ENCODE data around the gene CELSR1.

CELSR1 gene

DNA sequence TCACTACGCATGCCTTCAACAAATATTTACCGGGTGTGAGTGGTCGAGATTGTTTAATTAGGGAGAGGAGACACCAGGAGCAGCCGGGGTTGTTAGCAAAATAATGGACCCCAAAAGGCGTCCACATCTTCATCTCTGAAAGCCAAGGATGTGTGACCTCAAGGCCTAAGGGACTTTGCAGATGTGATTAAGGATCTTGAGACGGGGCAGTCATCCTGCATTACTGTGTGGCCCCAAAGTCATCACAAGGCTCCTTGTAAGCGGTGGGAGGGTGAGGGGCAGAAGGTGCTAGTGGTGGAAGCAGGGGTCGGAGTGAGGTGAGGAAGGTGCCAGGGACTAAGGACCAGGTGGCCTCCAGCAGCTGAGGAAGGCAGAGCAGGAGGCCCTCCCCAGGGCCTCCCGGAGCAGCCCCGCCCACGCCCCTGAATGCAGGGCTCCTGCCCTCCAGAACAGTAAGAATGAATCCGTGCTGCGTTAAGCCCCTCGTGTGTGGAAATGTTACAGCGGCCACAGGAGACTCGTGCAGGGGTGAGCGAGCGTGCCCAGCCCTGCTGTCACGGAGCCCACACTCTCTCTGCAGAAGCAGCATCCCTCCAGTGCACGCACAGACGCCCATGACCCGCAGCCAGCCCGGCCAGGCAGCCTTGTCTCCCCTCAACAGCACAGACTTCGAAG, 83.5 kb downstream of the CELSR1 start:
- Histone ChIP-seq H3K4me2 (ENCODE audit: low read length) (no peak overlapping the region), H3K36me3 (replicated peaks; ENCODE audit: low read depth, low read length) (no peaks in the 10 kb centered on the region), H3K27ac (ENCODE audit: low read length) (no peak overlapping the region), H3K9ac (ENCODE audit: low read length) (no peak overlapping the region), H3K9me3 (ENCODE audit: insufficient read depth, low read length) (no peaks in the 10 kb centered on the region), H3K27me3 (ENCODE audit: low read depth, low read length) (peaks cover 41% of the 10 kb centered on the region), H3K4me3 (ENCODE audit: low read length) (no peak overlapping the region), H2AFZ (ENCODE audit: low read depth, low read length) (no peak overlapping the region), H4K20me1 (ENCODE audit: insufficient read depth, low read length) (peaks cover 4% of the 10 kb centered on the region; the same call in 1 of the 2 replicates), H3K79me2 (ENCODE audit: low read length) (no peaks in the 10 kb centered on the region), H3K4me1 (ENCODE audit: low read length) (no peaks in the 10 kb centered on the region)
- TF ChIP-seq, protein P1, sequence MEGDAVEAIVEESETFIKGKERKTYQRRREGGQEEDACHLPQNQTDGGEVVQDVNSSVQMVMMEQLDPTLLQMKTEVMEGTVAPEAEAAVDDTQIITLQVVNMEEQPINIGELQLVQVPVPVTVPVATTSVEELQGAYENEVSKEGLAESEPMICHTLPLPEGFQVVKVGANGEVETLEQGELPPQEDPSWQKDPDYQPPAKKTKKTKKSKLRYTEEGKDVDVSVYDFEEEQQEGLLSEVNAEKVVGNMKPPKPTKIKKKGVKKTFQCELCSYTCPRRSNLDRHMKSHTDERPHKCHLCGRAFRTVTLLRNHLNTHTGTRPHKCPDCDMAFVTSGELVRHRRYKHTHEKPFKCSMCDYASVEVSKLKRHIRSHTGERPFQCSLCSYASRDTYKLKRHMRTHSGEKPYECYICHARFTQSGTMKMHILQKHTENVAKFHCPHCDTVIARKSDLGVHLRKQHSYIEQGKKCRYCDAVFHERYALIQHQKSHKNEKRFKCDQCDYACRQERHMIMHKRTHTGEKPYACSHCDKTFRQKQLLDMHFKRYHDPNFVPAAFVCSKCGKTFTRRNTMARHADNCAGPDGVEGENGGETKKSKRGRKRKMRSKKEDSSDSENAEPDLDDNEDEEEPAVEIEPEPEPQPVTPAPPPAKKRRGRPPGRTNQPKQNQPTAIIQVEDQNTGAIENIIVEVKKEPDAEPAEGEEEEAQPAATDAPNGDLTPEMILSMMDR (IDR thresholded peaks at IDR 0.05; ENCODE audit: low read depth, low read length), result no peak
- TF ChIP-seq EZH2phosphoT487 (IDR thresholded peaks at IDR 0.05; ENCODE audit: low read depth), result no peak

DNA sequence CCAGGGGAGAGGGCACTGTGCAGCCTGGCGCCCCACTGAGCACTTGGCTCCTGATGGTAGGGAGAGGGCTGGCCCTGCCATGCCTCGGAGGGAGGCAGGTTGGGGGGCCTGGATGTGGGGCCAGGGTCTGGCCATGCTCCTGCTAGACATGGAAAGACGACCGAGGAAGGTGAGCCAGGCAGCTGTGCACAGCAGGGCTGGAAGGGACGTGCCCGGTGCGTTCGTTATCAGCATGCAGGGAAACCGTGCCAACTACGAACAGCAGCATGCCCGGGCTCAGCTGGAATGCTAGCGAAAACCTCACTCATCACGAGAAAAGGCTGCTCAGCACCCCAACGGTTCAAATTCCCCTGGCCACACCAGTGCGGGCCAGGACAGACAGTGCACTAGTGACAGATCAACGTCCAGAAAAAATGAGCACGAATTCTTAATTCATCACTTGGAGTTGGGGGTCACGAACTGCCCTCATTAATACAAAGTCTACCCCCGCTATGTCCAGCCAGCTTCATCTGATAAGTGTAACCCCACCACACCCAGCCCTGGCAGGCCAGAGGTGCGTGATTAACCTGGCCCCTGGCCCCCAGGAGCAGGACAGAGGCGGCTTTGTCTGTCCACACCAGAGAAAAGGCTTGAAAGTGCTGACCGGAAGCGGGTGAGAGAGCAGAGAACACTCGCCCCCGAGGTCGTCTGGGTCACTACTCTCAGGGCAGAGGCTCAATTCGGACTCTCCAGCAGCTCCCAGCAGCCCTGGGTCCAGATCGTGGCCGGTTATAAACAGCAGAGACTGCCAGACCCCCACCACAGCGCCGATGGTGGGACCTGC, 84.2 kb downstream of the CELSR1 start:
- Histone ChIP-seq H2AFZ (ENCODE audit: low read depth, low read length) (no peak overlapping the region), H3K4me1 (ENCODE audit: low read length) (no peaks in the 10 kb centered on the region), H3K36me3 (replicated peaks; ENCODE audit: low read depth, low read length) (no peaks in the 10 kb centered on the region), H3K27ac (ENCODE audit: low read length) (no peak overlapping the region), H4K20me1 (ENCODE audit: insufficient read depth, low read length) (peaks cover 4% of the 10 kb centered on the region; the same call in 1 of the 2 replicates), H3K27me3 (ENCODE audit: low read depth, low read length) (peaks cover 41% of the 10 kb centered on the region), H3K9me3 (ENCODE audit: insufficient read depth, low read length) (no peaks in the 10 kb centered on the region), H3K4me3 (ENCODE audit: low read length) (no peak overlapping the region), H3K79me2 (ENCODE audit: low read length) (no peaks in the 10 kb centered on the region), H3K4me2 (ENCODE audit: low read length) (no peak overlapping the region), H3K9ac (ENCODE audit: low read length) (no peak overlapping the region)
- no peak for TF ChIP-seq EZH2phosphoT487 (IDR thresholded peaks at IDR 0.05; ENCODE audit: low read depth)
- TF ChIP-seq, protein P1 (IDR thresholded peaks at IDR 0.05; ENCODE audit: low read depth, low read length), result no peak

DNA sequence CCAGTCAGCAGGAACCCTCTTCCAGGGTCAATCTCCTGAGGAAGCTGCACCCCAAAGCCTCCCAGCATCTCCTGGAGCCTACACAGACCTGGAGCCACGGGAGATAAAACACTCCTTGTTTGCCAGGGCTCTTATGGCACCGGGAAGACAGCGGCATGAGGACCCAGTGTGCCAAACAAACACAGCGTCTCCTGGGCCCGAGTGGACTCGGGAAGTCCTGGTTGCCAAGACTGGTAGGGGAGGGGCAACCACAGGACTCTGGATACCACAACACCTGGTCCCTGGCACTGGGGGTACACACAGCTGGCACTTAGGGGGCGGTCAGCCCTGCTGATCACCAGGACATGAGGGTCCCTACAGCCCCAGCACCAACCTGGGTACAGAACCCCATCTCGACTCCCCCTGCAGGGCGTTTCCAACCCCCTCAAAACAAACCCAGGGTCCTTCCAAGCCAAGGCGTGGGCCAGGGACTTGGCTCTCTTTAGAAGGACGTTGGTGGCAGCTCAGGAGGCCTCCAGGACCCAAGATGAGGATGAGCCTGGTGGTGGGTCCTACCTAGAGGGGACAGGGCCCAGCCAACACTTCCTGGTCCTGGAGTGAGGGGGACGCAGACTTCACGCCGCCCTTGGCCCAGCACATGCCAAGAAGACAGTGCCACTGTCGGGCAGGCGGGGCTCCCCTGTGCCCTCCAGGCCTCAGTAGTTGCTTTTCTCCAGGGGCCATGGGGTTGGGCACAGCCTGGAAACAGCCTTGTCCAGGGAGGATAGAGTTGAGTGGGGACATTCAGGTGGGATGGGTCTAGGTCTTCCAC, 85.0 kb downstream of the CELSR1 start:
- Histone ChIP-seq H3K27me3 (ENCODE audit: low read depth, low read length) (peaks cover 44% of the 10 kb centered on the region), H3K9ac (ENCODE audit: low read length) (no peak overlapping the region), H3K79me2 (ENCODE audit: low read length) (no peaks in the 10 kb centered on the region), H3K9me3 (ENCODE audit: insufficient read depth, low read length) (no peaks in the 10 kb centered on the region), H3K27ac (ENCODE audit: low read length) (no peak overlapping the region), H4K20me1 (ENCODE audit: insufficient read depth, low read length) (peaks cover 4% of the 10 kb centered on the region; the same call in 1 of the 2 replicates), H3K4me3 (ENCODE audit: low read length) (no peak overlapping the region), H3K4me1 (ENCODE audit: low read length) (no peaks in the 10 kb centered on the region), H2AFZ (ENCODE audit: low read depth, low read length) (no peak overlapping the region), H3K4me2 (ENCODE audit: low read length) (no peak overlapping the region), H3K36me3 (replicated peaks; ENCODE audit: low read depth, low read length) (no peaks in the 10 kb centered on the region)
- TF ChIP-seq, protein P1 (IDR thresholded peaks at IDR 0.05; ENCODE audit: low read depth, low read length), result no peak
- TF ChIP-seq EZH2phosphoT487 (IDR thresholded peaks at IDR 0.05; ENCODE audit: low read depth), result no peak

Data from OCI-LY3 (cell line).